ENCODE results near the gene ILKAP.

The ILKAP gene

DNA sequence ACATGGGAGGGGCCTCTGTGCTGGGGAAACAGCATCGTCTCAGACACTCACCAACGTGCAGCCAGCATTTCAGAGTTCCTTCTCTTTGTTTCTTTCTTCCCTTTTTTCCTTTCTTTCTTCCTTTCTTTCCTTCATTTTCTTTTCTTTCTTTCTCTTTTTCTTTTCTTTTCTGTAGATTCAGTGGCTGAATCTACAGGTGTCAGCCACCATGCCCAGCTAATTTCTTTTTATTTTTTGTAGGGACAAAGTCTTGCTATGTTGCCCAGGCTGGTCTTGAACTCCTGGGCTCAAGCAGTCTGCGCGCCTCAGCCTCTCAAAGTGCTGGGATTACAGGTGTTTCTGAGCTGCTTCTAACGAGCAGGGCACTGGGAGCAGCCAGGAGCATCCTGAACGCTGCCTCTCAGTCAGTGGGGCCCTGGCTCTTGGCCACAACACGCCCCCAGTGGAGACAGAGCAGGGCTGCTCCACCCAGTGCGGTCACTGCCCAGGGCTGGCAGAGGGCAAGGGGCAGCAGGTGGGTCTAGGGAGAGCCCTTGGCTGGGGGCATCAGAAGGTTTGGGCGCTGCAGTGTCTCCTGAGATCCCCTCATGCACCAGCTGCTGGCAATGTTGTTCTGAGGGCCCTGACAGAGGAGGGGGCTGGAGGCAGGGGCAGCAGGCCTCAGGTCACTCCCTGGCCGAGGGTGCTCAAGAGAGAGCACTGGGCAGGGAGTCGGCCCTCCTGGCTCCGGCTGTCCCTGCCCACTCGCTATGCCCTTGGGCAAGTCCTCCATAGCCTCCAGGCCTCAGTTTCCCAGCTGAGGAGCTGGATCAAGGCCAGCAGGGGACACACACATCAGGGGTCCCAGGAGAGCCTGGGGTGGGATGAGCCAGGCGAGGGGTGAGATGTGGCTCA lies 69.7 kb downstream of the ILKAP start:
- DNase-seq = no peak

DNA sequence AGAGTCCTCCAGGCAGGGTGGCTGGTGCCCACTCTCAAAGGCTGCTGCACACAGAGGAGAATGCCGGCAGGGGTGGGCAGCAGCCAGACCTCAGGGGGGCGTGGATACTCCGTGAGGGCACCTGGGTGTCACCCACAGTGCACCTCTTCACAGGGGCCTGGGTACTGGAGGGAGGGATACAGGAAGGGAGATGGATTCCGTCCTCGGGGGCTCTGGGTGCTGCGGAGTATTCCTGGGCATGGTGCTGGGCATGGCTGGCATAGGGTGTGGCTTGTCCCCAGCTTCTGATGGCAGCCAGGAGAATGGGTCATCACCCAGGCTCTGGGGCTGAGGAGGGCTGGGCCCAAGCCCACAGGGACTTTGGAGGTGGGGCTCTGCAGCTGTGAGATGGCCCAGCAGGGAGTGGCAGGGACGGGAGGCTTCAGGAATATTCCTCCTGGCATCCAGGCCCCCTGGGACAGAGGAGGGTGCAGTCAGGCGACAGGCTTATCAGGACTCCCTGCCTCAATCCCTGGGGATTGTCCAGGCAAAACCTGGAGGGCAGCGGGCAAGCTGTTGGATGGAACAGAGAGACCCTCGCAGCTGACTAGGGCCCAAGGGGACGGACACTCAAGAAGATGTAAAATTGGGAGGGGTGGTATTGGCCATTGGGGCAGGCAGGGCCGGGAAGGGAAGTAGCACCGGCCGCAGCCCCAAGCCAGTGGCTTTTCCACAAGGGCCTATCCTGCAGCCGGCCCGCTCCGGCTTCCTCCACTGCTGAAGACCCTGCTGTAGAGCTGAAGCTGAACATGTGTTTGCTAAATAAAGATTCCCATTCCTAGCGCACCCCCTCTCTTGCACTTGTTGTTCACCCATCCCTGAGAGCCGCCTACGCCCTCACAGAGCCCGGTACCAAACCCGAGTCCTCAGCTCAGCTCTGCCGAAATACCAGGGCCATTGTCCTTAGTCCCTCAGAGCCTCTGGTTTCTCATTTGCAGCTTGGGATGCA lies 70.7 kb downstream of the ILKAP start:
- no peak for DNase-seq

DNA sequence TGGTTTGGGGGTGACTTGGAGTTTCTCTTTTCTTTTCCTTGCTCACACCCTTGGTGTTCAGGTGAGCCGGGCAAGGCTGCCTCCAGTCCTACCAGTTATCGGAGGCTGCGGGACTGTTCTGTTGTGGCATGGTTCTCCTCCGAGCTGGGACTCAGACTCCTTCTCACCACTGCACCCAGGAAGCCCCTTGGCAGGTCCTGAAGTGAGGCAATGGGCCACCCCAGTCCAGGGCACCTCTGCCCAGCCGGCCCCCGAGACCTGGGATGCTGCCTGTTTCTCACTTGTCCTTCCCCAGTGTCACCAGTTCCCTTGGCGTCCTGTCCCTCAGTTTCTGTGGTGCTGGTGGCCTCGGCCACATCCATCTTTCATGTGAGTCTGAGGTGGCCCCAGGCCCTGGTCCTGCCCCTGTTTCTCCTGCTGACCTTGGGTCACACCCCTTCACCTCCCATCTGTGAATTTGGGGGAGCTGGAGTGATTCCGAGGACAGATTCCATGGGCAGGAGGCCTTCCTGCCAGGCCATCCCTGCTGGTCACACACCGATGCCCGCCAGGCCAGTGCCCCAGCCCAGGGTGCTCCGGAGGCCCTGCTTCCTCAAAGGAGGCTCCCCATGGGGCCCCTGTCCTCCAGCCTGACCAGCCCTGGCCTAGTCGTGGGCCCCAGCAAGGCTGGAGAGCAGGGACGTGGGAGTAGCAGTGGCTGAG lies 71.6 kb downstream of the ILKAP start:
- DNase-seq = no peak

DNA sequence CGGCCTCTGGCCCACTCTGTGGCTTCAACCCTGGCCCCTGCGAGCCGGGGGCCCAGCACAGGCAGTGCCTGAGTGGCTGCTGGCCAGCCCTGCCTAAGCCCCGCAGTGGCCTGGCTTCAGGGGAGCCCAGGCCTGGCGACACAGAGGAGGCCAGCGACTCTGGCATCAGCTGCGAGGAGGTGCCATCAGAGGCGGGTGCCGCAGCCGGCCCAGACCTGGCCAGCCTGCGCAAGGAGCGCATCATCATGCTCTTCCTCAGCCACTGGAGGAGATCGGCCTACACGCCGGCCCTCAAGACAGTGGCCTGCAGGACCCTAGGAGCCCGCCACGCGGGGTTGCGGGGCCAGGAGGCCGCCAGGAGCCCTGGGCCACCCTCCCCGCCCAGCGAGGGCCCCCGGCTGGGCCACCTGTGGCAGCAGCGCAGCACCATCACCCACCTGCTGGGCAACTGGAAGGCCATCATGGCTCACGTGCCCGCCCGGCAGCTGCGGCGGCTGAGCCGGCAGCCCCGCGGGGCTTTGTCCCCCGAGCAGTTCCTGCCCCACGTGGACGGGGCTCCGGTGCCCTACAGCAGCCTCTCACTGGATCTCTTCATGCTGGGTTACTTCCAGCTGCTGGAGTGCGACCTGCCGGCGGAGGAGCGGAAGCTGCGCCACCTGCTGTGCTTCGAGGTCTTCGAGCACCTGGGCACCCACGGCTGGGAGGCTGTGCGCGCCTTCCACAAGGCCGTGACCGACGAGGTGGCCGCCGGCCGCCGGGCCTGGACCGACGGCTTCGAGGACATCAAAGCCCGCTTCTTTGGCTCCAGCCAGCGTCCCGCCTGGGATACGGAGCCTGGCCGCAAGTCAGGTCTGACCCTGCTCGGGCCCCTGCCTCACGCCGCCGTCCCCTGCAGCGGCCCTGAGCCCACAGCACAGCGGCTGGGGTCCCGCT lies 72.5 kb downstream of the ILKAP start:
- no peak for DNase-seq

DNA sequence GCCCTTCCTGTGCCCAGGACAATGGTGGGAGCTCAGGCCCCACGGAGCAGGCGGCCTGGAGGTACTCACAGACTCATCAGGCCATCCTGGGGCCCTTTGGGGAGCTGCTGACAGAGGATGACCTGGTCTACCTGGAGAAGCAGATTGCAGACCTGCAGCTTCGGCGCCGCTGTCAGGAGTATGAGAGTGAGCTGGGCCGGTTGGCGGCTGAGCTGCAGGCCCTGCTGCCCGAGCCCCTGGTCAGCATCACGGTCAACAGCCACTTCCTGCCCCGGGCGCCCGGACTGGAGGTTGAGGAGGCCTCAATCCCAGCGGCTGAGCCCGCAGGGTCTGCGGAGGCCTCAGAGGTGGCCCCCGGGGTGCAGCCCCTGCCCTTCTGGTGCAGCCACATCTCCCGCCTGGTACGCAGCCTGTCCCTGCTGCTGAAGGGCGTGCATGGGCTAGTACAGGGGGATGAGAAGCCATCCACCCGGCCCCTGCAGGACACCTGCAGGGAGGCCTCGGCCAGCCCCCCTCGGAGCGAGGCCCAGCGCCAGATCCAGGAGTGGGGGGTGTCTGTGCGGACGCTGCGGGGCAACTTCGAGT lies 73.3 kb downstream of the ILKAP start:
- DNase-seq = no peak

DNA sequence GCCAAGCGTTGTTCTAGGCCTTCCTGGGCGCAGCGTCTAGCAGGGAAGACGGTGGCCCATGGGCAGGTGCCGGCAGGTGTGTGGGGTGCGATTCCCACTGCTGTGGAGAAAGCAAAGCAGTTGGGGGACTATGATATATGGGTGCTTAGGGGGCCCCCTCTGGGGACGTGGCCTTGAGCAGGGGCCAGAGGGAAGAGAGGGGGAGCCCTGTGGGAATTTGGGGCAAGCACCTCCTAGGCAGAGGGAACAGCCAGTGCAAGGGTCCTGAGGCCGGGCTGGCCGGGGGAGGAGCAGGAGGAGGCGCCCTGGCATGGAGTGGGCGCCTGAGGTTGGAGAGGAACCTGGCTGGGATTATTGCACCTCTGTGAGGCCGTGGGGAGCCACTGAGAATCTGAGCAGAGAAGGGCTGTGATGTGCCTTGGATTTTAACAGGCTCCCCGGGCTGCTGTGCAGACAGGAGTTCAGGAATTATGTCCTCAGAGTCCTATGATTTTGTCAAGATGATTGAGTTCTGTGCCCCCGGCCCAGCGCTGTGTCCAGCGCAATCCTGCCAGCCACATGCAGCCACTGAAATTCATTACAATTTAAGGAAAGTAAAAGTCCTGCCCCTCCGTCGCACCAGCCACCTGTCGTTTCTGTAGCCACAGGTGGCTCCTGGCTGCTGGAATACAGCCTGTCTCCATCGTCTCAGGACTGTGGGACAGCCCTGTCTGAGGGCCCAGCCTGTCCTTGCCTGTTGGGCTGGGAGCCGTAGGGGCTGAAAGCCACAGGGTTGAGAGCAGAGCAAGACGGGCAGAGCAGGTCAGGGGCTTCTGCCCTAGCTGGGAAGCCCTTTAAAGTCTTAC lies 74.1 kb downstream of the ILKAP start:
- no peak for DNase-seq

DNA sequence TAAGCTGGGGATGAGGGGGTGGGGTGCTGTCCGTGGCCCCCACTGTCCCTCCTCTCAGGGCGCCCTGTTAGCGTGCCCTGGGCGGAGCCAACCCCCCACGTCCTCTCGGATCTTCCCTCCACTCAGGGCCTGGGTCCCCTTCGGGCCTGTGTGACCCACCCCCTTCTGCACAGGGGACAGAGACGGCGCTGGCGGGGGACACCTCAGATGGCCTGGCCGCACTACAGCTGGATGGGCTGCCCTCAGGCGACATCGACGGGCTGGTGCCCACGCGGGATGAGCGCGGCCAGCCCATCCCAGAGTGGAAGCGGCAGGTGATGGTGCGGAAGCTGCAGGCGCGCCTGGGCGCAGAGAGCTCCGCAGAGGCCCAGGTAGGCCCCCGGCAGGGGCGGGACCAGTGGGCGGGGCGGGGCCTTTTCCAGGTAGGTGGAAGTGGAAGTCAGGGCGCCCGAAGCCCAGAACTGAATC lies 74.9 kb downstream of the ILKAP start:
- no peak for DNase-seq

DNA sequence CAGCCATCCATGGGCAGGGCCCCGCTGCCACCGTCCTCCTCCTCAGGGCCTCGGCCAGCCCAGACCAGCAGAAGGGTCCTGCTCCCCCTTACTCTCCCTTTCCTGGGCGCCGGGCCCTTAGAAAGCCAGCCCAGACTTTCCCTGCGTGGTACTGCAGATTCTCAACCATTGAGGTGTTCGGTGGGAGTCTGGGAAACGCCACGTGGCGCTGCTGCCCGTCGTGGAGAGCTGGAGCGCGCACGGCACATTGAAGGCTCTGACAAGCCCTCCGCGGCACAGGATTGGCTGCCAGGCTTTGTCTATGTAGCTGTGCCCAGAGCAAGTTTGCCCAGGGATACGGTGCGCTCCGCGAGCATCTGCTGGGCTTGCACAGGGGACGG lies 75.4 kb downstream of the ILKAP start:
- DNase-seq = no peak

DNA sequence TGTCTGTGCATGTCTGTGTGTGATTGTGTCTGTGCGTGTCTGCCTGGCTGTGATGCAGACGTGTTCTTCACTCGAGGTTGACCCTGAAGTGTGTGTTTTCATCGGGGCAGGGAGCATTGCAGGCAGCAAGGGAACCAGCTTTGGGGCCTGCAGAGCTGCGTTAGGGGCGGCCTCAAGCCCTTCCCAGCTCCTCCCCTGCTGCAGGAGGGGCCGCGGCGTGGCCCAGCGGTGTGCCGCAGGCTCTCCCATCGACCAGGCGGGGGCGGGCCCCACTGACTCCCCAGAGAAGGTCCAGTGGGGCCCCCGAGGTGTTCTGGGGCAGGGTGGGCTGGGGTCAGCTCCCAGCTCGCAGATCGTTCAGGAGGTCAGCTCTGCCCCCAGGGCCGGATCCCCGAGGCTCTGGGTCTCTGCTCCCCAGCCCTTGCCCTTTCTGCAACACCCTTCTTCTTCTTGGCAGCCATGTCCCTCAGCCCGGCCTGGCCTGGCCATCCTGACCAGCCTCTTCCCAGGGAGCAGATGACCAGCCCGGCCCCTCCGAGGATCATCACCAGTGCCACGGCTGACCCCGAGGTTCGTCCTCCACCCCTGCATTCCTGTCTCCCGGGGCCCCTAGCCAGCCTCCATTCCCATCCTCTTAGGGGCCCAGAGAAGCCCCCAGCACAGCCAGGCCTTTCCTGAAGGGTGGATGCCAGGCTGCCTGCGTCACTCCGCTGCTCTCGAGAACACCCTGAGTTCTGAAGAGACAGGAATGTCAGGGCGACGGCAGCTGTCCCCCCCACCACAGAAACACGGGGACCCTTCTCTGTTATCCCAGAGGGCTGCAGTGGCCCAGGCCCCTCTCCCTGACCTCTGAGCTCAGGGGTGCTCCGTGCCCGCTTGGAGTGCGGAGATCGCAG lies 76.1 kb downstream of the ILKAP start:
- DNase-seq = no peak

DNA sequence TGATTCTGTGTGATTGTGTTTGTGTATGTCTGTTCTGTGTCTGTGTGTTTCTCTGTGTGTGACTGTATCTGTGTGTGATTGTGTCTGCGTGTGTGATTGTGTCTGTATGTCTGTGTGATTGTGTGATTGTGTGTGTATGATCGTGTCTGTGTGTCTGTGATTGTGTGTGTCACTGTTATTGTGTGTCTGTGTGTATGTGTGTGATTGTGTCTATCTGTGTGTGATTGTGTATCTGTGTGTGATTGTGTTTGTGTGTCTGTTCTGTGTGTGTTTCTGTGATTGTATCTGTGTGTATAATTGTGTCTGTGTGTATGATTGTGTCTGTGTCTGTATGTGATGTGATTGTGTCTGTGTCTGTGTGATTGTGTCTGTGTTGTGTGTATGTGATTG lies 76.7 kb downstream of the ILKAP start:
- DNase-seq = no peak

DNA sequence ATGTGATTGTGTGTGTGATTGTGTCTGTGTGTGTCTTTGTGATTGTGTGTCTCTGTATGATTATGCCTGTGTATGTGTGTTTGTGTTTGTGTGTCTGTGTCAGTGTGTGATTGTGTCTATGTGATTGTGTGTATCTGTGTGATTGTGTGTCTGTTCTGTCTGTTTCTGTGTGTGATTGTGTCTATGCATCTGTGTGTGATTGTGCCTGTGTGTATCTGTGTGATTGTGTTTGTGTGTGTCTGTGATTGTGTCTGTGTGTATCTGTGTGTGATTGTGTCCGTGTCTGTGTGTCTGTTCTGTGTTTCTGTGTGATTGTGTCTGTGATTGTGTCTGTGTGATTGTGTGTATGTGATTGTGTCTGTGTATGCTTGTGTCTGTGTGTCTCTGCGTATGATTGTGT lies 77.2 kb downstream of the ILKAP start:
- no peak for DNase-seq

DNA sequence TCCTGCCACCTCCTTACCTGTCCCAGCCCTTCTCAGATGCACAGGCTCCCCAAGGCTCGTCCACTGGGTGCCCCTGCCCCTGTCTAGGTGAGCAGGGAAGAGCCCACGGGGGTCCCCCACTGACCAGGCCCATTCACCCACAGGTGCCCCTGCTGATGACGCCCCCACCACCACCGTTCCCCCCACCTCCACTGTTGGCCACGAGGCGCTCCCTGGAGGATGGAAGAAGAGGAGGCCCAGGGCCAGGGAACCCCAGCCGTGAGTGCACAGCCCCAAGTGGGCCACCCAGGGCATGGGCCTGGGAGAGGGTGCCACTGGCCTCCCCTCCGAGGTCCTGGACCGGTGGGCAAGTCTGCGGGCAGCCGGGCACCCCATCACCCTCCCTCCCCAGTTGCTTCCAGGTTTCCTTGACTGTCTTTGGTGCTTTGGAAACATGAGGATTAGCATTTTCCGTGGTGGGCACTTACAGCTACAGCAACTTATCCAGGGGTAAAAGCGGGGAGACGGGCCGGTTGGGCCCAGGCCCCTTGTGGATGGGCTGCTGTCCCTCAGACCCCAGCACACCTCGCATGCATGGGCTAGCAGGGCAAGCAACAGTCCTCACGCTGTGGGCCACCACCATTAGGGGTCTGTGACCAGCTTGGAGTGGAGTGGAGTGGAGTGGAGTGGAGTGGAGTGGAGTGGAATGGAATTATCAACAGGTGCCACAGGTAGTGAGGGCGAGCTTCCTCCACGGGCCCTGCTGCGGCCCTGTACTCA lies 78.2 kb downstream of the ILKAP start:
- DNase-seq = no peak

DNA sequence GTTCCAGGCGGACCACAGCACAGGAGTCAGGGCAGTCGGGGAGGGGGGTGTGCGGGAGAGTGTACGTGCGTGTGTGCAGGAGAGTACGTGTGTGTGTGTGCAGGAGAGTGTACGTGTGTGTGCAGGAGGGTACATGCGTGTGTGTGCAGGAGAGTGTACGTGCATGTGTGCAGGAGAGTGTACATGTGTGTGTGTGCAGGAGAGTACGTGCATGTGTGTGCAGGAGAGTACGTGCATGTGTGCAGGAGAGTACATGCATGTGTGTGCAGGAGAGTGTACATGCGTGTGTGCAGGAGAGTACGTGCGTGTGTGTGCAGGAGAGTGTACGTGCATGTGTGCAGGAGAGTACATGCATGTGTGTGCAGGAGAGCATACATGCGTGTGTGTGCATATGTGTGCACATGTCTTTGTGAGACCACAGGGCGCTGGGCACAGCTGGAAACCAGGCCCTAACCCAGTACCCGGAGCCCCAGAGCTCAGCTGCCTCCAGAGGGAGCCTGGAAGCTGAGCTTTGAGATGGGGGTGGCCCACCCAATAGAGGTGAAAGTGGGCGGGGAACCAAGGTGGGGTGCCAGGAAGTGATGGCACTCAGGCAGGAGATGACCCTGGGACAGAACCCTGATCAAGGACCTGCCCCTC lies 78.9 kb downstream of the ILKAP start:
- DNase-seq = no peak

DNA sequence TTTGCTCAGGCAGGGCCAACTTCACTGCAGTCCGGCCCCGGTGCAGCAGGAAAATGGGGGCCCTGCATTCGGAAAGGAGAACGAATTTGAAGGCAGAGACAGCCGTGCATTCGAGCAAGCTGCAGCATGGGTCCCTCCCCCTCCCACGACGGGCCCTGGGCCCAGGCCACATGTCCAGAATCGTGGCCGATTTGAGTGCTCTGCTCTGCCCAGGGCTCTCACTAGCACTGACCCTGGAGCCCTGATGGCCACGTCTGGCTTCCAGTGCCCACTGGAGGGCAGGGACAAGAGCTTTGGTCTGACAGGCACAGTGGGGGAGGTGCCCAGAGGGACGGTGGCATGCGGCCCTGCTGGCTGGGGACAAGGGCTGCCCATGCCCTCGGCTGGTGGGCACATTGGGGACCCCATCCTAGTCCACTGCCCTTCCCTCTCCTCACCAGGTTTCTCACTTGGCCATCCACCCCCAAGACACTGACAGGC lies 79.5 kb downstream of the ILKAP start:
- DNase-seq = no peak

DNA sequence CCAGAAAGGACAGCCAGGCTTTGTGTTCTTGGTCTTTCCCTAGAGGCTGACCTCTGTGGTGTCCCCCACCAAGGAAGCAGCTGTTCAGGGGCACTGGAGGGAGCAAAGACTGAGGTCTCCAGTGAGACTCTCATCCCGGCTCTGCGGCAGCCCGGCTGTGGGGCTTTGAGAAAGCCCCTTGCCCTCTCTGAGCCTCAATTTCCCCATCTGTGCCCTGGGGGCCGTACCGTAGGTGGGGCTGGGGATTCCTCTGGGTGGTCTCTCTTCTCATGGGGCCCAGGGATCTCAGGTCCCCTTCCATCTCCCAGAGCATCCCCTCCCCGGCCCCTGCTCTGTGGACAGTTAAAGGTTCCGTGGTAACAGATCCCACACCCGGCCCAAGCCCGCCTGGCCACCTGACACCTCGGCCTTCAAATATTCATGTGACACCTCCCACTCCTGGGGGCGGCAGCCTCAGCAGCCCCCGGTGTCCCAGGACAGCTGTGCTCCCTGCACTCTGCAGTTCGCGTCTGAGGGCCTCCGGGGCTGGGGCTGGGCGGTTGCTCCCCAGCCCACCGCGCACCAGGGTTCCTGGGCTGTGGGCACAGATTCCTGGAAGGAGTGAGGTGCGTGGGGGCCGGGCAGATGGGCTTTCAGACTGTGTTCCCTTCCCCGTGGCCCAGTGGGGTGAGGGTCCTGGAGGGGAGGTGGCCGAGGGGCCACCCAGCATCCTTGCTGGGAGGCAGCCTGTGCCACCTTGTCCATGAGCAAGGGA lies 80.1 kb downstream of the ILKAP start:
- DNase-seq = no peak

DNA sequence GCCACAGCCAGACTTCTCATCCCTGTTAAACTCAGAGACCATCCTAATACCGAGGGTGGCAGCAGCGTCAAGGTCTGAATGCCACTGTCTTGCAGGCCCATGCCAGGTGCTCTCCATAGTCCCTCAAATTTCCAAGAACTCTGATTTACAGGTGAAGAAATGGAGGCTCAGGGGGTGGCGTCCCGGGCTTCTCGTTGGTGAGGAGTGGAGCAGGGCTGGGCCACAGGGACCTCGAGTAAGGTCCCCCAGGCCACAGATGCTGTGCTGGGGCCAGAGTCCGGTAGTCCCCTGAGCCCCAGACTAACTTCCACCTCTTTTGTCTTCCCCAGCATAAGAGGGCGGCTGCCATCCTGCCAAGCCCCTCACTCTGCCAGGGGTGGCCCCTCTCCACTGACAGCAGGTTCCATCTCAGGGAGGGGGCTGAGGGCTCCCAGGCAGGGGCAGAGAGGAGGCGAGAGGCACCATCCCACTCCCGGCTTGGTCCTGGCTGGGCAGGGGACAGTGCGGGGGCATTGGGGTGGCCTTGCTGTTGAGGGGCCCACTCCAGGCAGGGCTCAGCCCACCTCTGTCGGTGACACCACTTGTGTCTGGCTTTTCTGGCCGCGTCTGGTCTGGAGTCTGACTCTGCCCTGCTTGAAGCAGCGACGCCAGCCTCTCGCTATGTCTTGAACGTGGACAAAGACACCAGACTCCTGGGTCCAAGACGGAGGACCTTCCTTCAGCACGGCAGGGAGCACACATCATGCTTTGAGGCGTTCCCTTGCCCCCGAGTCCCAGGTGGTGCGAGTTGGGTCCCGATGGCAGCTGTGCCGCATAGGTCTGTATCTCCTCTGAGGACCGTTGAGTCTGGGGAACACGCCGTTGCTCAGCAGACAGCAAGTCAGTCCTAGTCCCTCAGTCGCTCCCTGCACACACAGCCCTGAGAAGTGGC lies 80.9 kb downstream of the ILKAP start:
- no peak for DNase-seq

Measured in stimulated activated naive CD4-positive, alpha-beta T cell (primary cell).